ENCODE data around the gene RAB1B. TPM values are rescaled to one million over a fixed set of nuclear protein-coding genes. Genes with fewer than 3 reads are reported as not detected.

Gene RAB1B
- total RNA-seq, 1 experiment from 2014 or later = 380 TPM

- BruUV-seq (replicated peaks) = no TSS peak
- H4K20me1 ChIP-seq (ENCODE audit: low read length) = no peaks in the 10 kb centered on the region
- H3K9me3 ChIP-seq (ENCODE audit: low read length) = no peaks in the 10 kb centered on the region
- peaks cover 18% of the 10 kb centered on the region for H3K4me1 ChIP-seq (ENCODE audit: insufficient read depth, low read length)
- no peaks in the 10 kb centered on the region for H3F3A ChIP-seq (ENCODE audit: low read length, unreplicated experiment)
- no peak overlapping the region for H3K27ac ChIP-seq (ENCODE audit: low read length)
- DNase-seq (no peak), ATAC-seq (no peak)
- H3K4me2 ChIP-seq (ENCODE audit: low read length) = no peak overlapping the region
- no peaks in the 10 kb centered on the region for H3K9me2 ChIP-seq (replicated peaks; ENCODE audit: low read length)
- no peak overlapping the region for H2AFZ ChIP-seq (ENCODE audit: low read length)
- no peak overlapping the region for H3K9ac ChIP-seq (ENCODE audit: low read length)
- H3K4me3 ChIP-seq (ENCODE audit: low read length) = no peak overlapping the region
- CTCF ChIA-PET = interaction anchor here (0.6 kb wide), 1 partner anchor 52 kb away, joined by 3 read pairs; the partner anchor contains the start of gene RIN1
- TF ChIP-seq EZH2phosphoT487 (IDR thresholded peaks at IDR 0.05; ENCODE audit: borderline replicate concordance, low read length) = no peak
- peak; percentile 36; the same call in 1 of the 2 replicates for TF ChIP-seq CTCF (conservative IDR thresholded peaks at IDR 0.05; ENCODE audit: low read depth, low read length)
- no peak for TF ChIP-seq EZH2 (IDR thresholded peaks at IDR 0.05; ENCODE audit: low read length, unreplicated experiment)
- POLR2A ChIA-PET (ENCODE audit: unreplicated experiment) = no interaction called here
- H3K36me3 ChIP-seq (ENCODE audit: low read depth, low read length) = no peaks in the 10 kb centered on the region
- no peaks in the 10 kb centered on the region for H3K27me3 ChIP-seq (ENCODE audit: low read length)
- intact Hi-C loops (cut with micrococcal nuclease) = no loop called here
- H3K79me2 ChIP-seq (ENCODE audit: low read length) = peaks cover 21% of the 10 kb centered on the region
These were observed 15.1 kb downstream of the RAB1B start for GRCh38 chr11:66283461-66284105.

- Histone ChIP-seq H4K20me1 (ENCODE audit: low read length) (no peaks in the 10 kb centered on the region), H3K9ac (ENCODE audit: low read length) (no peak overlapping the region), H3K9me3 (ENCODE audit: low read length) (no peaks in the 10 kb centered on the region), H3K9me2 (replicated peaks; ENCODE audit: low read length) (no peaks in the 10 kb centered on the region), H3K27me3 (ENCODE audit: low read length) (no peaks in the 10 kb centered on the region), H3K4me2 (ENCODE audit: low read length) (no peak overlapping the region), H3K79me2 (ENCODE audit: low read length) (peaks cover 23% of the 10 kb centered on the region), H3K4me1 (ENCODE audit: insufficient read depth, low read length) (peaks cover 19% of the 10 kb centered on the region), H3K36me3 (ENCODE audit: low read depth, low read length) (no peaks in the 10 kb centered on the region), H3K27ac (ENCODE audit: low read length) (no peak overlapping the region), H2AFZ (ENCODE audit: low read length) (no peak overlapping the region), H3F3A (ENCODE audit: low read length, unreplicated experiment) (no peaks in the 10 kb centered on the region), H3K4me3 (ENCODE audit: low read length) (no peak overlapping the region)
- BruUV-seq (replicated peaks) = no TSS peak
- no peak for TF ChIP-seq EZH2phosphoT487 (IDR thresholded peaks at IDR 0.05; ENCODE audit: borderline replicate concordance, low read length)
- TF ChIP-seq CTCF (conservative IDR thresholded peaks at IDR 0.05; ENCODE audit: low read depth, low read length) = no peak
- TF ChIP-seq EZH2 (IDR thresholded peaks at IDR 0.05; ENCODE audit: low read length, unreplicated experiment) = no peak
- no peak for ATAC-seq
- intact Hi-C loops (cut with micrococcal nuclease) = no loop called here
- no peak for DNase-seq
- POLR2A ChIA-PET (ENCODE audit: unreplicated experiment) = no interaction called here
- CTCF ChIA-PET = interaction anchor here (0.6 kb wide), 1 partner anchor 51 kb away, joined by 3 read pairs; the partner anchor contains the start of gene RIN1
These were observed 16.2 kb downstream of the RAB1B start for GRCh38 chr11:66284526-66285078.

Measured in PC-3 (cell line).